ENCODE measurements around the gene TCF21.
"Not testable (repeated sequence)": the region's sequence is repeated elsewhere in the genome, so short reads cannot be mapped to it uniquely, and the experiment has no call there.

TCF21 gene

DNA sequence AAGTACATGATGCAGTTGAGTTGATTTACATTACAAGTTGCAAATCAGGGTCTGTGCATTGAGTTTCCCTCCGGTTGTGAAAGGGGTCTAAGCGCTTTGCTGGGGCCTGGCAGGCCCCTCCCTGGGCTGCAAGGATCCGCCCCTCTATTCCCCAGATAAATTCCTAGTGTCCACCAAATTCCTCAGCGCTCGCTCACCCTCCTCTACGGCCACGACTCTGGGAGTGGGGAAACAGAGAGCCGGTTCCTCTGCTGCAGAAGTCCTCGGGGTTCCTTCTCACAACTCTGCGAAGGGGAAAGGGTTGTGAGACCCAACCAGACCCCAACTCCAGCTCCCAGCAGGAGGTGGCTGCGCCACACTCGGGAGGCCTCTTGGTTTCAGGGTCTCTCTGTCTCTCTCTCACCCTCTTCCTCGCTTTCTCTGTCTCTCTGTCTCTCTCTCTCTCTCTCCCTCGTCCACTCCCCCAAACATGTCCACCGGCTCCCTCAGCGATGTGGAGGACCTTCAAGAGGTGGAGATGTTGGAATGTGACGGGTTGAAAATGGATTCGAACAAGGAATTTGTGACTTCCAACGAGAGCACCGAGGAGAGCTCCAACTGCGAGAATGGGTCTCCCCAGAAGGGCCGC, at the start of gene TCF21:
Gene TCF21 (plus strand): TSS at position 185 of the 628 bp plus-strand sequence. CDS start 285 bp downstream, at position 470.
- no peak for DNase-seq

DNA sequence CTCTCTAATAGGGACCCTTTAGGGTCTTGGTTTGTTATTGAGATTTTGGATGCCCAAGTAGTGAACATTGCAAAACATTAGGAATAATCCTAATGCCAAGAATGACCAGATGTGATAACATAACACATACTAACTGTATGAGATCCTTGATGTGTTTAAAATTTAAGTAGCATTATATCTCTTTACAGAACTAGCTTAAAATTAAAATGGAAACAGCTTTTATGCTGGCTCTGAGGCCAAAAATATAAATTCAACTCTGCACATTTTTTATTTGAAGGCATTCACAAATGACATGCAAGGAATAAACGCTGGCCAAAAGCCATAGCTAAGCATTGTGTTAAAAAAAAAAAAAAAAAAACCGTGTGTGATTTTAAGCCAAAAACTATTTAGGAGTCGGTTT, 47.7 kb upstream of the TCF21 start:
- no peak for DNase-seq

DNA sequence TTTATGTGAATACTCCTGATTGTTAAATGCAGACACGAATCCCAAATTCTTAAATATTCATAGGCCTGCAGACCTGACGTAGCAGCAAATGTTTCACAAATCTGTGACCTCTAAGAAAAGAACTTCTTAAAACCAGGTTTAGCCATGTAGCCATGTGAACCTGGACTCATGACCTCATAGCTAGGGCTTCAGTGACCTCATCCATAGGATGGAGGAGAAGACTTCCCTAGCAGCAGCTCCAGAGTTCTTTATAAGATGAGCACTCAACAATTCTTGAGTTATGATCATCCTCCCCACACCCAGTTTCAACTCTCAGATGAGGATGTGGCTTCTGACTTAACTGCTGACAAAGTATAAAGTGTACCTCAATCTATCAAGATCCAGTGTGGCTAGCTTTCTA, 45.8 kb upstream of the TCF21 start:
- DNase-seq: no peak

DNA sequence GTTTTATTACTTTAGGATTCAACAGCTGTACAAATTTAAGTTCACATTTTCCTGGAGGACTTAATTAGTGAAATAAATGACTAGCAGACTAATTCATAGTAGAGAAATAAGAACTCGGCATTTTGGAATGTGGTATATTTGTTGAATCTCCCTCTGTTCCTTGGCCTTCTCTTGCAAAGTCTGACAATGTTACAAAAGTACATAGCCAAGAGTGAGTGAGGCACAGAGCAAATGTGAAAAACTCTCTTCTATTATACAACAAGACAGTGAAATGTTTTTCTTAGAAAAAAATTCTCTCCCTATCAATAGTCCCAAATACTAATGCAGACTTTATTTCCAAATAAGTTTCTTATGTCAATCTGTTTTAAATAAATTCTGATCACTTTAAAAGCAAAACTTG, 44.2 kb upstream of the TCF21 start:
- DNase-seq: no peak

DNA sequence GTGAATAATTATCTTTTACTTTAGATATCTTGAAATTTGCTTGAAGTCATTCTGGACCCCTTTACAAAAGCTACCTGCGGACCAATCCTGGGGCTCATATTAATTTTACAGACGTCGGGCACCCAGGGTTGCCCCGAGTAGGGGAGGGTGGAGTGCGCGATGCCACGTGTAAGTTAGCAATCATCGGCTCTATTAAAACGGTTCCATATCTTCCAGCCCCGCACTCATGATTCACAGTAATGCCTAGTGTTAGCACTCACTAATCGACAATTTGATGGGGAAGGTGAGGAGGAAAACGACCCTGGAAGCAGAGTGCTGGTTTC, 34.9 kb upstream of the TCF21 start:
- DNase-seq: no peak

DNA sequence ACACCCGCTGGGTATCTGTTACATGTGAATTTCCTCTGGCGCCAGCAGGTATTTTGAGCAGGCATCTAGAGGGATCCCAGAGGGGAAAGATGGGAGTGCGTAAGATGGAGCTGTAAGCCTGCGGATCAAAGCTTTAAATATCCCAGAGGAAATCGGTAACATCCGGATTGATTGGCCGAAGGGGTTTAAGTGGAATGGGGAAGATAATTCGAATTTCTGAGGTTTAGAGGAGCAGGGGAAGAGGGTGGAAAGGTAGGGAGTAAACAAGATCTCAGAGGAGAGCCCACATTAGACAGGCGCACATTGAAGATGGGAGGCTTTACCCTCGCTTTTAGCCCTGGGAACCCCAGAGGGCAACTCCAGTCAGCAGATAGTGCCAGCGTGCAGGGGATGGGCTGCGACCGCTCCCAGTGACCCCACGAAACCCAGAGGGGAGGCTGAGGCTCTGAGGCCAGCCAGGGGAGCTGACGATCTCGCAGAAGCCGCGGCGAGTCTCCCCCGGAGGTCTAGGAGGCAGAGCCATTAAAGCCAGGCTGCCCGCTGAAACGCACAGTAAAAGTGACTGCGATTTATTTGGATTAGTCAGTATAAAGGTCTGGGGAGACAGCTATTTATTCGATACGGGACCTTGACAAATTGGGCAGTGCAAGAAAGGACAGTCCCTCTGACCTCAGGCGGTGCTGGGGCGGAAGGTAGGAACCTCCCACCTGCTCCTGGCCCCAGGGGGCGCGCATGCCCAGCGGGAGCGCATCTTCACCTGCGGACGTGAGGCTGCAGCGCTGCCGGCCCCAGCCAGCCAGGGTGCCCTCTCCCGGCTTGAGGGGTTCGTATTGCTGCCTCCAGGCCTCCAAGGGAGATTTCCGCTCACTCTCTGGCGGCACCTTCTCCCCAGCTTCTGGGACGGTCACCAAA, 34.3 kb upstream of the TCF21 start:
- DNase-seq: no peak

DNA sequence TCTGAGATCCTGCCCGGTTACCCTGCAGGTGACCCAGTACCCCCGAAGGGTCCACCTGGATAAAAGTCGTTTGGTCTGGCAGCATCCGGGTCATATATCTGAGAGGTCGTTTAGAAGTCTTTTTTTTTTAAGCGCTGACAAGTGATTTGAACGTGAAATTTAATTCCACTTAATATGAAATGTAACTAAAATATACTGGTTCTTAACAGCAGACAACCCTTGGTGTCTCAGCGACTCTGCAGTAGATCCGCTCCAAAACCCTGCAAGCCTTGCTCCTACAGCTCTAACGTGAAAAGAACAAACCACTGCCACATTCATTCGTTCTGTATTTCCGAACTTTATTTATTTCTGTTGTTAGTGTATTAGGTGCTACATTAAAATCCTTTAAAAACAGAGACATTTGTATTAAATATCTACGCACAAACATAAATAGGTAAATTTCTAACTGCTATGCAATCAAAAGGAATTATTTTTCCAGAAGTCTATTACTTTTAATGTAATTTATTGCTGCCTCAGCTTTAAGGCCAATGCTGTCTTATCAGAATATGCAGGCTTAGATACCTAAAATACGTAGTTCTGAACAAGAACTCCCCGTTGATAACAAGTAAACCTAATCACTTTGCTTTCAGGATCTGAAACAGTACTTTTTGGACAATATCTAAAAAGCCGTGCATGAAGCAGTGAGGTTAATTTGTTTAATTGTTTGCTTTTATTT, 33.5 kb upstream of the TCF21 start:
- no peak for DNase-seq

DNA sequence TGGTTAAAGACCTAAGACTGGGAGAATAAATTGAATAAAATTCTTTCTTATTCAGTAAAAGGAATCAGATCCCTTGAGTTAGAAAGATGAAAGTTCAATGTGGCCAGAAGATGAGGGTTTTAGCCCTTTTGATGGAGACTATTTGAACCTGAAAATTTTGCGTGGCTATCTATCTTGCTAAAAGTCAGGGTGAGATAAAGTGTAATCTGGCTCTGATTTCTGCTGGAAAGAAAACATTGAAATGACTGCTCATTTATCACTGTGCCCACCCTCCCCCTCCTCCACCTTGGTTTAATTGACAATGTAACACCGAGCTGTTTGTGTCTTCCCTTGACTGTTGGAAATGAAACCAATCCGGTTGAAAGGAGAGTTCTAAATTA, 32.9 kb upstream of the TCF21 start:
- no peak for DNase-seq

DNA sequence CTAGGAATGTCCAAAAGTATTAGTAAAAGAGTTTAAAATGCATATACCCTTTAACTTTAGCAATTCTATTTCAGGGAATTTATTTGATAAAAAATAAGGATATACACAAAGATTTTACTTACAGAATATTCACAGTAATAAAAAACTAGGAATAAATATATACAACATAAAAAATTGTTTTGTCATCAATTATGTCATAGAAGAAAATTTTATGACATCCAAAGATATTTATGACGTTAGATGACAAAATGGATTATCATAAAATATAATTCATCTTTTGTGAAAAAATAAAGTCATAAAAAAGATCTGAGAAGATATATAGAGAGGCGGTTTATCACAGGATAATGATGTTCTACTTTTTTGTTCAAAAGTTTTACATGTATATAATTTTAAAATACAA, 32.0 kb upstream of the TCF21 start:
- no peak for DNase-seq

DNA sequence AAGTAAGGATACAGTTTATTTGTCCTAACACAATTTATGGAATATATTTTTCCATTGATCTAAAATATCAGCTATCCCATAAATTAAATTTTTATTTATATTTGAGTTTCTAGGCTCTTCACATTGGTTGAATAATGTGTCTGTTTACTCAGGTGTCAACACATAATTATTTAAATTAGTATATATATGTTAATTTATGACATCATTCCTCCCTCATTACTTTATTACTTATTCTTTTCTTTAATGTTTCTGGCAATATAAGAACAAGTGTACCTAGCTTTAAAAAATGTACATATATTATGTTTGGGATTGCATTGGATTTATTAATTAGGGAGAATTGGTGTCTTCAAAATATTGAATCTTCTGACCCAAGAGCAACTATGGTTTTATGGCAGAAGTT, 31.2 kb upstream of the TCF21 start:
- DNase-seq: no peak

DNA sequence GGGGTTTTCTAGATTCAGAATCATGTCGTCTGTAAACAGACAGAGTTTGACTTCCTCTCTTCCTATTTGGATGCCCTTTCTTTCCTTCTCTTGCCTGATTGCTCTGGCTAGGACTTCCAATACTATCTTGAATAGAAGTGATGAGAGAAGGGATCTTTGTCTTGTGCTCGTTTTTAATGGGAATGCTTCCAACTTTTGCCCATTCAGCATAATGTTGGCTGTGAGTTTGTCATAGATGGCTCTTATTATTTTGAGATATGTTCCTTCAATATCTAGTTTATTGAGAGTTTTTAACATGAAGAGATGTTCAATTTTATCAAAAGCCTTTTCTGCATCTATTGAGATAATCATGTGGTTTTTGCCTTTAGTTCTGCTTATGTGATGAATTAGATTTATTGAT, 27.6 kb upstream of the TCF21 start:
- not testable (repeated sequence) for DNase-seq

DNA sequence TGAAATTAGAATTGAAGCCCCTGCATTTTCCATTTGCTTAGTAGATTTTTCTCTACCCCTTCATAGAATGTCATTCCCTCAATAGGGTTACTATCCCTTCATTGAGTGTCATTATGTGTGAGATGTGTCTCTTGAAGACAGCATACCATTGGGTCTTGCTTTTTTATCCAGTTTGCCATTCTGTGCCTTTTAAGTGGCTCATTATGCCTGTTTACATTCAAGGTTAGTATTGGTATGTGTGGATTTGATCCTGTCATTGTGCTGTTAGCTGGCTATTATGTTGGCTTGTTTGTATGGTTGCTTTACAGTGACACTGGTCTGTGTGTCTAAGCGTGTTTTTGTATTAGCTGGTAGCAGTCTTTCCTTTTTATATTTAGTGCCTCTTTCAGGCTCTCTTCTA, 25.7 kb upstream of the TCF21 start:
- no peak for DNase-seq

DNA sequence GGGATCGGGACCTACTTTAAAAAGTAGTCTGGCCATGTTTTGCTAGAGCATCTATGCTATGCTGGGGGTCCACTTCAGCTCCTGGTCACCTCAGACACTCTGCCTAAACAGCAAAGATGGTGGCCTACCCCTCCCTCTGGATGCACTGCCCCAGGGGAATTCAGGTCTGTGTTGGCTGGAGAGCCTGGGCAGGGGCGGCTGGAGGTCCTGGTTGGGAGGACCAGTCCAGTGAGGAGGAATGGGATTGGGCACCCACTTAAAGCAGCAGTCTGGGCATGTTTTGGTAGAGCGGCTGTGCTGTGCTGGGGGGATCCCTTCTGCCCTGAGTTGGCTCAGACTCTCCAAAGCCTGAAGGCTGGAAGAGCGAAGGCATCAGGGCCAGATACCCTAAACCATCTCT, 23.2 kb upstream of the TCF21 start:
- DNase-seq: no peak

DNA sequence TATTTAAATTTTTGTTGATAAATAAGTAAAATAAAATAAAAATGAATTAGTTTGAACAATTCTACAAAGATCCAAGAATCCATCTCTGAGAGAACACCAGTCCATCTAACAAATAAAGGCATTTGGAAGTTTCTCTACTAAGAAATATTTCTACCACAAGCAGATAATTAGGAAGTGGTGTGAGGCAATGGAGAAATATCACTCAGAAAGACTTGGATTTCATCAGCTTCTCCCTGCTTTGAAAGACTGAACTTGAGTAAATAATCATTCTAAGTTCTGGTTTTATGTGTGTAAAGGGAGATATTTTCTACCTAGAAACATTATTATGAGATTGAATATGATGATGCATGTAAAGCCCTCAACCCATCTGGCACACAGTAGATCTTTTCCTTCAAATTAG, 17.8 kb upstream of the TCF21 start:
- DNase-seq: no peak

DNA sequence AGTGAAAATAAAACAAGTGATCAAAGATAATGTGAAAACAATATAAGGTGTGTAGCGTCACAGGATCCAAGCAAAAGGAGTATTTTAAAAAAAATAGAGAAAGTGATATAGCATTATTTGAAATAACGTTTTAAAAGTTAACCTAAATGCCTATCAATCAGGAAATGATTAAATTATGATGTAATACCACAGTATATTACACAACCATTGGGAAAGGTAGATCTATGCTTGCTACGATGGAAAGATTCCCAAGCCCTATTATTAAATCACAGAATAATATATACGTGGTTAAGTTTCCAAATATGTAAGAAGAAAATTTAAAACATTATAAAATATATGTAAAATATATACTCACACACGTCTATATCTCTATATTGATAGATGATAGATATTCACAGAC, 15.4 kb upstream of the TCF21 start:
- no peak for DNase-seq

DNA sequence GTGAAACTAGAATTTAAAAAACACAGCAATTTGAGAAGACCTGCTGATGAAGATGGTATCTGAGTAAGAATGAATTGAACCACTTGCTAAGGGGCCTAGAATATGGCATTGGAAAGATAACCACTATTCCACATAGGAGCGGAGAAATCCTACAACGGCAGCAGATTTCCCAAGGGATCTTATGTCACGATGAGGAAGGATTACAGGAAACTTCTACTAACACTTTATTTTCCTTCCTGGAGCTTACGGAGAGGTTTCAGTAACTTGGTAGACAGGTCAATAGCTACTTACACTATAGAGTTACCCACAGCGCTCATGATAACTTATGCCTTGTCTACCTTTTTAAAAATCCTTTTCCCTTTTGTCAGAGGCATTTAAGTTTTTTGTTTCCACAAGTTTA, 11.8 kb upstream of the TCF21 start:
- no peak for DNase-seq

DNA sequence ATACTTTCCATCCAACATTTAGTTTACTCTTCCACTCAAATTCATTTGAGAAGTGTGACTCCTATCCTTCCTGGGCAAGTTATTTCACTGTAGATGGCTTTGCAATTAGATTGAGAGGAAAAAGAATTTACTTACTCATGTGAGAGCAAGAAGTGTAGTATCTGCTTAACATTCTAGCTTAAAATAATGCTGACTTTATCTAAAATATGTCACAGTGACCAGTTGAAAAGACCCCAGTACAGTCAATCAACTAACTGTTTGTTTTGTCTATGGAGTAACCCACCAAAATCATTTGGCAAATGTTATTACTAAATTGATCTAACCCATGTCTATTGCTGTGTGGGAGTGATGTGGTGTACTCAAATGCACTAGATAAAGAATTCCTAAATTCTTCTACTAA, 8.9 kb upstream of the TCF21 start:
- no peak for DNase-seq

DNA sequence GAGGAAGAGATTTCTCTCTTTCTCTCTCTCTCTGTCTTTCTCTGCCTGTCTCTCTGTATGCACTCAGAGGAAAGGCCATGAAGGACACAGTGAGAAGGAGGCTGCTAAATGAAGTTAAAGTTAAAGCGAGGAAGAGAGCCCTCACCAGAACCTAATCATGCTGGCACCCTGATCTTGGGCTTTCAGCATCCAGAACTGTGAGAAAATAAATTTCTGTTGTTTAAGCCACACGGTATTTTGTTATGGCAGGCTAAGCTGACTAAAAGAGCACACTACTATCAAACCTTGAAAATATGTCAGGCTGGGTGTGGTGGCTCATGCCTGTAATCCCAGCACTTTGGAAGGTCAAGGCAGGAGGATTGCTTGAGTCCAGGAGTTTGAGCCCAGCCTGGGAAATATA, 8.0 kb upstream of the TCF21 start:
- no peak for DNase-seq

DNA sequence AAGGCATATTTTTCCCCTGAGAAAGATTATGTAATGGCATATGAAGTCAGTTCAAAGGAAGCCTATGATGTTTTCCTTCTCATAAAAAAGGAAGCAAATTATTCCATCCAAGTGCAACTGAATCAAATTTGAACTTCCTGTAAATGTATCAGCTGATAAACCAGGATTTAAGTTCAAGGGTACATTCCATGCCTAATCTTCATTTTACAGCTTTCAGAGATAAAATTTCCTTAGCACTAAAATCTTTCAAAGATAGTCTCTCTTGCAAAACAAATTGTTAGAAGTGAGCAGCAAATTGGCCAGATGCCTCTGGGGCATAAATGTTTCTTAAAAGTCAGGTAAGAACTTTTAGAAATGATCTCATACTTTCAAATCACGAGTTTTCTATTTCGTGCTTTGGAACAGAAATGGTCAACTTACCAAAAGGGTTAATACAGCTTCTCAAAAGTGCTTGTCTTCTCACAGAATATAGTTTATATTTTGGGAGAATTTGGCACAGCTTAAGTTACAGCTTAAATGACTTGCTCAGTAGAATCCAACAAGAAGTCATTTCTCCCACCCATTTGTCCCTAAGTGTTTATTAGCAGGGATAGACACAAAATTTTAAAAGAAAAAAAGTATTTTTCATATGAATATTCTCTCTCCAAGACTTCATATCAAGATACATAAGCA, 2.7 kb upstream of the TCF21 start:
- no peak for DNase-seq

DNA sequence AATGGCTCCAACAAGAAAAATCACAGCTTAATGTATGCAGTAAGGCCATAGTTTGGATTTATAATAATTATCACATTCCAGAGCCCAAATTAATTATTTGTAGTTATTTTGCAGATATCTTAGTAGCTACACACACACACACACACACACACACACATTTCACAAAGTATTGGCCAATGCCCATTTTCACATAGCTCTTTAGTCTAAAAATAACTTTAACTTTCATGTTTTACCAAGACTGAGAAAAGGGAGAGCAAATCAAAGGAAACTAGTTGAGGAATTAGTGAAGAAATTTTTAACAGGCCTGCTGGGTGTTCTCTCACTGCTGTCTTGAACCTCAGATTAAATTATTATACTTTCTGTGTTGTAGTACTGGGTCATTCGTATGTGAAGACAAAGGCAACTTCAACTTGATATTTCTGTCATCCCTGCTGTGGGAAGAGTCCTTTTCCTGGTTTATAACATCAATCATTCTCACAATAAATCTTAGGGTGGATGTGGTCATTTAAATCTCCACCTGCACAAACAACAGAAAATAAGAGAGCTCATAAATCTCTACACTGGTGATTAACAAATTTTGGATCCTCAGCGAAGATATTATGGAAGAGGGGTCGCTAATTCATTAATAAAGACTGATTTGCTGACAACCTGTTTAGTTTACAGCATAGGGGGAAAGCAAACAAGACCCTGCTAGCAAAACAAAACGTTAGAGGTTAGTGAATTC, 1.6 kb upstream of the TCF21 start:
- no peak for DNase-seq

DNA sequence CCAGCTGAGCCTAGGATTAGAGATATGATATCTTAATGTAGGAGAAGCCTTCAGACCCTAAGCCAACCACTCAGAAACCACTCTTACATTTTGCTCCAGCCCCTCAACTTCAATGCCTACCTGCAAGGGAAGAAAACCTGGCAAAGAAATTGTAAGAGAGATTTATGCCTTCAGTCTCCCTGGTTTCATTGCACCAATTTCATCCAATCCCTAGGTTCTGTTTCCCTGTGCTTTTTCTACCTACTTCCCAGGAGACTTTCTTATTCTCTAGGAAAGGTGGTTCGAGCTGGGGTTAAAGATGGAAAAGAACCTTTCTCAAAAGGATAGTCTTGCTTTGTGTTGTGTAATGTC, 1.1 kb upstream of the TCF21 start:
- no peak for DNase-seq

DNA sequence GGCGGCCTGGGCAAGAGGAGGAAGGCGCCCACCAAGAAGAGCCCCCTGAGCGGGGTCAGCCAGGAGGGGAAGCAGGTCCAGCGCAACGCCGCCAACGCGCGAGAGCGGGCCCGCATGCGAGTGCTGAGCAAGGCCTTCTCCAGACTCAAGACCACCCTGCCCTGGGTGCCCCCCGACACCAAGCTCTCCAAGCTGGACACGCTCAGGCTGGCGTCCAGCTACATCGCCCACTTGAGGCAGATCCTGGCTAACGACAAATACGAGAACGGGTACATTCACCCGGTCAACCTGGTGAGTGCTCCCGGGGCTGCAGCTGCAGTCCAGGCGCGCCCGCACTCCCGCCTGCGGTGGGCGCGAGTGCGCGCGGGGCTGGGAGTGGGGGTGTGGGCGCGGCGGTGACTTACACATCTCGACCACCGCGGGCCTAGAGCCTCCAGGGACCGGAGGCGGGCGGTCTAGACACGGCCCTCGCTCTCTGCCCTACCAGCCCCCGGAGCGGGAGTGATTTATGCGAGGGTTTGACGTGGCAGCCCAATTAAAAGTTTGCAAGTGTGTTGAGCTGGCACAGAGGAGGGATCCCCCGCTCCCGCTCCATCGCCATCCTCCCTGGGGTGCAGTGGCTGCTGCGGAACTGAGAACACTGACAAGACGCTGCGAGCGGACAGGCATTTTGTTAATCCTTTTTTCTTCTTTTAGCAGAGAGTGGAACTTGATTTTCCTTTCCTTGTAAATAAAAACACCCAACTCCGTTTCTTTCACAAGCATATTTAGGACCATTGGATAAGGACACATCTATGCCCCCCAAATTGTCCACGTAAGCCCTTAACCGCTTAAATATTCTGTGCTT, 867 bp downstream of the TCF21 start:
- peak in 1 of 2 donors; percentile 9 for DNase-seq

Measured in stimulated activated CD4-positive, alpha-beta T cell treated with anti-CD3 and anti-CD28 coated beads, Interleukin-2, amount 100 ng/mL, for 48 hours (primary cell).